Measurements from ENCODE around the gene CFAP57.

DNA sequence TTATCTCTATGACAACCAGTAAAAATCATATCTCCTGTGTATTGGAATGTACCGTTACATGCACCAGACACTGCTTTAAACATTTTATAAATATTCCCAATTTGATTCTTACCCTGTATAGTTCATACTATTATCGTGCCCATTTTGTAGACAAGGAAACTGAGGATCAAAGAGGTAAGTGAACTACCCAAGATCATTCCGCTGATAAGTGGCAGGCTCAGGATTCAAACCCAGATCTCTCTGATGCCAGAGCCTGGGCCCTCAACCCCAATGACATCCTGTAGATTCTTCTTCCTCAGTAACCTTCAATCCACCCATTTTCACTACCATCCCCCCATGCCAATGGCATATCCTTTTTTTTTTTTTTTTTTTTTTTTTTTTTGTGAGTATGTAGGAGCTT lies 12.3 kb downstream of the CFAP57 start:
- TF ChIP-seq, protein P1, sequence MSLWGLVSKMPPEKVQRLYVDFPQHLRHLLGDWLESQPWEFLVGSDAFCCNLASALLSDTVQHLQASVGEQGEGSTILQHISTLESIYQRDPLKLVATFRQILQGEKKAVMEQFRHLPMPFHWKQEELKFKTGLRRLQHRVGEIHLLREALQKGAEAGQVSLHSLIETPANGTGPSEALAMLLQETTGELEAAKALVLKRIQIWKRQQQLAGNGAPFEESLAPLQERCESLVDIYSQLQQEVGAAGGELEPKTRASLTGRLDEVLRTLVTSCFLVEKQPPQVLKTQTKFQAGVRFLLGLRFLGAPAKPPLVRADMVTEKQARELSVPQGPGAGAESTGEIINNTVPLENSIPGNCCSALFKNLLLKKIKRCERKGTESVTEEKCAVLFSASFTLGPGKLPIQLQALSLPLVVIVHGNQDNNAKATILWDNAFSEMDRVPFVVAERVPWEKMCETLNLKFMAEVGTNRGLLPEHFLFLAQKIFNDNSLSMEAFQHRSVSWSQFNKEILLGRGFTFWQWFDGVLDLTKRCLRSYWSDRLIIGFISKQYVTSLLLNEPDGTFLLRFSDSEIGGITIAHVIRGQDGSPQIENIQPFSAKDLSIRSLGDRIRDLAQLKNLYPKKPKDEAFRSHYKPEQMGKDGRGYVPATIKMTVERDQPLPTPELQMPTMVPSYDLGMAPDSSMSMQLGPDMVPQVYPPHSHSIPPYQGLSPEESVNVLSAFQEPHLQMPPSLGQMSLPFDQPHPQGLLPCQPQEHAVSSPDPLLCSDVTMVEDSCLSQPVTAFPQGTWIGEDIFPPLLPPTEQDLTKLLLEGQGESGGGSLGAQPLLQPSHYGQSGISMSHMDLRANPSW (CRISPR knock-in tag; IDR thresholded peaks at IDR 0.05): no peak
- TF ChIP-seq NR2C1 (IDR thresholded peaks at IDR 0.05) (no peak), NR2C1 (tag; IDR thresholded peaks at IDR 0.05) (no peak), JUN (IDR thresholded peaks at IDR 0.05; ENCODE audit: borderline replicate concordance, low read depth, low read length) (no peak), JUN (CRISPR knock-in tag; IDR thresholded peaks at IDR 0.05; ENCODE audit: borderline replicate concordance) (no peak), CEBPB (tag; IDR thresholded peaks at IDR 0.05) (no peak), POLR2A (conservative IDR thresholded peaks at IDR 0.05) (no peak), TAF1 (IDR thresholded peaks at IDR 0.05; ENCODE audit: control insufficient read depth, extremely low read depth, insufficient read depth, low read length, severe bottlenecking) (no peak), FOXJ2 (tag; IDR thresholded peaks at IDR 0.05) (no peak), EZH2 (IDR thresholded peaks at IDR 0.05; ENCODE audit: borderline replicate concordance, low read depth, low read length) (no peak), POLR3G (IDR thresholded peaks at IDR 0.05; ENCODE audit: extremely low read depth, insufficient read length, insufficient replicate concordance) (no peak), EP300 (IDR thresholded peaks at IDR 0.05; ENCODE audit: low read length) (no peak)
- TF ChIP-seq, protein P2, sequence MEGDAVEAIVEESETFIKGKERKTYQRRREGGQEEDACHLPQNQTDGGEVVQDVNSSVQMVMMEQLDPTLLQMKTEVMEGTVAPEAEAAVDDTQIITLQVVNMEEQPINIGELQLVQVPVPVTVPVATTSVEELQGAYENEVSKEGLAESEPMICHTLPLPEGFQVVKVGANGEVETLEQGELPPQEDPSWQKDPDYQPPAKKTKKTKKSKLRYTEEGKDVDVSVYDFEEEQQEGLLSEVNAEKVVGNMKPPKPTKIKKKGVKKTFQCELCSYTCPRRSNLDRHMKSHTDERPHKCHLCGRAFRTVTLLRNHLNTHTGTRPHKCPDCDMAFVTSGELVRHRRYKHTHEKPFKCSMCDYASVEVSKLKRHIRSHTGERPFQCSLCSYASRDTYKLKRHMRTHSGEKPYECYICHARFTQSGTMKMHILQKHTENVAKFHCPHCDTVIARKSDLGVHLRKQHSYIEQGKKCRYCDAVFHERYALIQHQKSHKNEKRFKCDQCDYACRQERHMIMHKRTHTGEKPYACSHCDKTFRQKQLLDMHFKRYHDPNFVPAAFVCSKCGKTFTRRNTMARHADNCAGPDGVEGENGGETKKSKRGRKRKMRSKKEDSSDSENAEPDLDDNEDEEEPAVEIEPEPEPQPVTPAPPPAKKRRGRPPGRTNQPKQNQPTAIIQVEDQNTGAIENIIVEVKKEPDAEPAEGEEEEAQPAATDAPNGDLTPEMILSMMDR (IDR thresholded peaks at IDR 0.05 in 2 of 3, conservative IDR thresholded peaks at IDR 0.05 in 1 of 3; ENCODE audit: insufficient read depth in 2 of 3, low read depth in 1 of 3, low read length in 3 of 3): no peak
- TF ChIP-seq, protein P3, sequence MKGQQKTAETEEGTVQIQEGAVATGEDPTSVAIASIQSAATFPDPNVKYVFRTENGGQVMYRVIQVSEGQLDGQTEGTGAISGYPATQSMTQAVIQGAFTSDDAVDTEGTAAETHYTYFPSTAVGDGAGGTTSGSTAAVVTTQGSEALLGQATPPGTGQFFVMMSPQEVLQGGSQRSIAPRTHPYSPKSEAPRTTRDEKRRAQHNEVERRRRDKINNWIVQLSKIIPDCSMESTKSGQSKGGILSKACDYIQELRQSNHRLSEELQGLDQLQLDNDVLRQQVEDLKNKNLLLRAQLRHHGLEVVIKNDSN (CRISPR knock-in tag; IDR thresholded peaks at IDR 0.05): no peak

All from K562 (cell line).